K562 (cell line): ENCODE data around the gene BRD4. TPM values are rescaled to one million over a fixed set of nuclear protein-coding genes. Genes with fewer than 3 reads are reported as not detected.

ENCODE experiments used
- ATAC-seq: fragments of 200-7000 bp; cut with Tn5 transposase; 3 replicates; pipeline ENCODE4 v1.9.1; 2020; ENCODE audit warnings: moderate library complexity
- BruUV-seq: library from RNA; stranded (reverse); fragments of 400-500 nt; replicated peaks from 2 replicates; lab custom pipeline; 2021; lab: Mats Ljungman, UMichigan
- CTCF ChIA-PET: fragments of 300-600 bp; formaldehyde crosslinking; extraction: SDS; loops from one replicate; lab custom pipeline; 2021; ENCODE audit warnings: low intra/inter-chr PET ratio; lab: Yijun Ruan, JAX
- POLR2A ChIA-PET: fragments of 300-600, 350-650 bp; sonication (Branson Sonifier 250); formaldehyde crosslinking; extraction: SDS; loops from one replicate; lab custom pipeline; 2021; ENCODE audit warnings: antibody characterized with exemption, inconsistent platforms; lab: Yijun Ruan, JAX
- DNase-seq, 4 experiments: peaks; one replicate each; pipeline versions ENCODE4 v3.0.0 to v3.0.0-alpha.2; 2011 to 2018; ENCODE audit warnings: low spot score in 3 of 4, mixed read lengths in 3 of 4; ENCODE audit errors: extremely low read depth in 1 of 4
- FAIRE-seq: peaks from 2 replicates; lab custom pipeline; 2011; peaks lifted over from hg19 to GRCh38; lab: Jason Lieb, UNC
- H2AFZ ChIP-seq: 2 replicates; pipeline ENCODE4 v1.6.0; 2011; ENCODE audit warnings: low read depth, low read length, control low read depth, inconsistent platforms
- H3K27ac ChIP-seq: fragments of 200-600 bp; 3 replicates; pipeline ENCODE4 v1.8.0; 2011; ENCODE audit warnings: low read depth, mild to moderate bottlenecking, control low read depth, inconsistent platforms, low read length, moderate library complexity, mixed read lengths; ENCODE audit errors: extremely low read depth
- H3K27me3 ChIP-seq, 2 experiments: fragments of 300-600 bp in 1 of 2; 2 replicates in 1 of 2; 3 replicates in 1 of 2; pipeline versions ENCODE4 v1.6.0 to v1.8.0; 2011; ENCODE audit warnings: inconsistent platforms in 2 of 2, low read length in 2 of 2, mild to moderate bottlenecking in 1 of 2, mixed read lengths in 1 of 2, moderate library complexity in 1 of 2; ENCODE audit not compliant: control insufficient read depth in 2 of 2, insufficient read depth in 2 of 2
- H3K36me3 ChIP-seq: fragments of 300-600 bp; 3 replicates; pipeline ENCODE4 v1.8.0; 2011; ENCODE audit warnings: mild to moderate bottlenecking, low read length, inconsistent platforms; ENCODE audit not compliant: control insufficient read depth, insufficient read depth
- H3K4me1 ChIP-seq, 2 experiments: fragments of 200-600 bp in 1 of 2; replicated peaks in 1 of 2; 2 replicates in 1 of 2; 3 replicates in 1 of 2; pipeline versions ENCODE4 v1.5.1 to v1.8.0; 2011; ENCODE audit warnings: inconsistent platforms in 2 of 2, low read length in 2 of 2, mild to moderate bottlenecking in 1 of 2, mixed read lengths in 1 of 2, moderate library complexity in 1 of 2; ENCODE audit not compliant: control insufficient read depth in 2 of 2, insufficient read depth in 2 of 2
- H3K4me2 ChIP-seq: 2 replicates; pipeline ENCODE4 v1.6.1; 2011; ENCODE audit warnings: low read length, control low read depth, inconsistent platforms, mixed read lengths; ENCODE audit not compliant: insufficient read depth
- H3K4me3 ChIP-seq: fragments of 200-600 bp; sonication (generic), shearing (Covaris generic); 2 replicates; pipeline ENCODE4 v1.5.1; 2016; ENCODE audit warnings: control low read depth, inconsistent platforms
- H3K79me2 ChIP-seq: fragments of 200-600 bp; 3 replicates; pipeline ENCODE4 v1.8.0; 2011; ENCODE audit warnings: low read length, inconsistent platforms; ENCODE audit not compliant: control insufficient read depth, insufficient read depth
- H3K9ac ChIP-seq, 2 experiments: 2 replicates each; pipeline versions ENCODE4 v1.6.0 to v1.6.1; 2011; ENCODE audit warnings: low read depth in 2 of 2, low read length in 2 of 2, control low read depth in 1 of 2, inconsistent platforms in 1 of 2, mild to moderate bottlenecking in 1 of 2, mixed read lengths in 1 of 2; ENCODE audit not compliant: insufficient read depth in 1 of 2
- H3K9me1 ChIP-seq: one replicate; pipeline ENCODE4 v1.6.0; 2011; ENCODE audit warnings: inconsistent platforms, mild to moderate bottlenecking, low read length, moderate library complexity; ENCODE audit not compliant: control insufficient read depth, insufficient read depth
- H3K9me3 ChIP-seq: replicated peaks from 2 replicates; pipeline ENCODE4 v1.5.1; 2011; ENCODE audit warnings: low read depth, low read length, inconsistent platforms; ENCODE audit not compliant: control insufficient read depth, insufficient read depth
- H4K20me1 ChIP-seq: replicated peaks from 2 replicates; pipeline ENCODE4 v1.6.1; 2011; ENCODE audit warnings: low read length, inconsistent platforms, mixed read lengths; ENCODE audit not compliant: control insufficient read depth, insufficient read depth
- BHLHE40 ChIP-seq: IDR thresholded peaks from 2 replicates; pipeline ENCODE4 v1.6.1; 2011; ENCODE audit warnings: low read length, improper control_type of control experiment
- CBFB ChIP-seq: sonication (generic); formaldehyde crosslinking; IDR thresholded peaks from 2 replicates; pipeline ENCODE4 v1.4.0; 2020; ENCODE audit warnings: mild to moderate bottlenecking, missing genetic modification reagents
- E4F1 ChIP-seq: fragments of 250-450 bp; sonication (Bioruptor Pico); IDR thresholded peaks from 2 replicates; pipeline ENCODE4 v1.5.0; 2021; ENCODE audit warnings: mild to moderate bottlenecking, borderline replicate concordance
- ILK ChIP-seq: fragments of 450-650 bp; IDR thresholded peaks from 2 replicates; pipeline ENCODE4 v1.6.1; 2016; ENCODE audit warnings: missing genetic modification characterization, low read depth, mild to moderate bottlenecking, missing compliant biosample characterization, moderate library complexity, borderline replicate concordance
- IRF9 ChIP-seq: fragments of 450-650 bp; IDR thresholded peaks from 2 replicates; pipeline ENCODE4 v1.6.1; 2016; ENCODE audit warnings: missing biosample characterization, missing genetic modification characterization
- JUND ChIP-seq, 2 experiments: IDR thresholded peaks; 2 replicates in 1 of 2; 3 replicates in 1 of 2; pipeline ENCODE4 v1.6.1; 2011; ENCODE audit warnings: borderline replicate concordance in 2 of 2, low read depth in 2 of 2, low read length in 2 of 2, improper control_type of control experiment in 1 of 2, missing biosample characterization in 1 of 2, missing genetic modification characterization in 1 of 2, missing genetic modification reagents in 1 of 2
- MIER1 ChIP-seq: fragments of 450-650 bp; IDR thresholded peaks from 2 replicates; pipeline ENCODE4 v1.6.1; 2016; ENCODE audit warnings: antibody characterized with exemption, mild to moderate bottlenecking, low read depth
- MITF ChIP-seq: IDR thresholded peaks from 2 replicates; pipeline ENCODE4 v1.6.1; 2014; ENCODE audit warnings: antibody characterized with exemption
- NR3C1 ChIP-seq: sonication (generic); formaldehyde crosslinking; IDR thresholded peaks from 2 replicates; pipeline ENCODE4 v1.8.1; 2022; ENCODE audit warnings: missing genetic modification reagents
- PHF21A ChIP-seq: fragments of 450-650 bp; IDR thresholded peaks from 2 replicates; pipeline ENCODE4 v1.6.1; 2017; ENCODE audit warnings: low read depth, borderline replicate concordance
- SIX5 ChIP-seq, 2 experiments: IDR thresholded peaks; 2 replicates each; pipeline ENCODE4 v1.6.1; 2011; ENCODE audit warnings: low read length in 2 of 2, borderline replicate concordance in 1 of 2, low read depth in 1 of 2, mild to moderate bottlenecking in 1 of 2, moderate library complexity in 1 of 2; ENCODE audit not compliant: insufficient read depth in 1 of 2
- ZNF668 ChIP-seq: fragments of 250-450 bp; sonication (Bioruptor Pico); IDR thresholded peaks from 2 replicates; pipeline ENCODE4 v1.8.0; 2022; ENCODE audit warnings: mild to moderate bottlenecking, inconsistent platforms
- ZNF699 ChIP-seq: fragments of 250-450 bp; sonication (Bioruptor Pico); IDR thresholded peaks from 2 replicates; pipeline ENCODE4 v1.8.0; 2021; ENCODE audit warnings: mild to moderate bottlenecking, moderate library complexity; ENCODE audit not compliant: insufficient replicate concordance
- WGBS: fragments of 100-300 bp; shearing (Covaris generic); methylation state at CpG from one replicate; pipeline ENCODE4 v1.1.6; 2016; ENCODE audit warnings: low coverage, mixed read lengths; ENCODE audit not compliant: insufficient coverage; ENCODE audit errors: missing lambda C conversion rate; 5-methylcytosine and 5-hydroxymethylcytosine counted together
- in situ Hi-C: fragments of 300-500 bp; cut with MboI; formaldehyde crosslinking; loops from 4 replicates; pipeline ENCODE4 v1.15.0; 2018; ENCODE audit warnings: inconsistent platforms, mixed read lengths
- intact Hi-C: fragments of 100-400 bp; cut with micrococcal nuclease; formaldehyde crosslinking; loops from 2 replicates; pipeline ENCODE4 v1.14.2; 2022
- polyA plus RNA-seq, 8 experiments: library from polyadenylated mRNA; depleted of rRNA in 4 of 8; stranded (reverse) in 5 of 8; unstranded in 3 of 8; fragments of >200 nt; fragmentation: Nextera tagmentation in 2 of 8; fragmentation: Illumina TruSeq in 1 of 8; extraction: Ambion mirVana in 2 of 8; extraction: Trizol in 1 of 8; gene quantifications; 2 replicates each; pipeline versions ENCODE4 v1.2.1 to v1.2.3, GENCODE V29; 2011 to 2014; ENCODE audit warnings: inconsistent platforms in 1 of 8, missing spikeins in 1 of 8
- total RNA-seq, 7 experiments: library from RNA; depleted of rRNA in 6 of 7; stranded (reverse); fragments of >200 nt in 6 of 7; fragmentation: Illumina TruSeq in 2 of 7; extraction: Trizol in 2 of 7; gene quantifications; 2 replicates each; pipeline versions ENCODE4 v1.2.1 to v1.2.3, GENCODE V29; 2011 to 2021; ENCODE audit warnings: low replicate concordance in 1 of 7

BRD4 gene
- total and polyA plus RNA-seq, 9 of the 15 experiments (the other 6 are each of a cell fraction or from before 2014, with no cell fraction given): 1.8 to 105 (median 15.6) TPM

GRCh38 chr19:15269806-15270205 is 62.5 kb downstream of the BRD4 start:
- no peak for ATAC-seq
- Histone ChIP-seq H3K4me1 (no peaks in the 10 kb centered on the region; a peak in 1 of 5 replicates), H4K20me1 (peaks cover 63% of the 10 kb centered on the region), H3K9me1 (peaks cover 10% of the 10 kb centered on the region)
- no TSS peak for BruUV-seq
- in situ Hi-C loops: loop anchor here (5.0 kb wide), 1 partner anchor 282 kb away; no protein-coding TSS in a partner anchor
- intact Hi-C loops: no loop called here
- TF ChIP-seq NR3C1 (CRISPR knock-in tag): no peak
- TF ChIP-seq IRF9 (tag): no peak
- TF ChIP-seq ILK (tag): no peak
- TF ChIP-seq ZNF668: no peak
- no peak for TF ChIP-seq JUND (IDR thresholded peaks at IDR 0.05; ENCODE audit: borderline replicate concordance, low read depth, low read length)
- TF ChIP-seq JUND (tag; IDR thresholded peaks at IDR 0.05; ENCODE audit: borderline replicate concordance, low read depth, low read length): no peak
- no peak for TF ChIP-seq BHLHE40
- TF ChIP-seq E4F1 (CRISPR knock-in tag): no peak
- TF ChIP-seq SIX5 (IDR thresholded peaks at IDR 0.05; ENCODE audit: borderline replicate concordance in 1 of 2, insufficient read depth in 1 of 2, low read depth in 1 of 2, low read length in 2 of 2): no peak
- TF ChIP-seq CBFB (CRISPR knock-in tag): no peak
- TF ChIP-seq PHF21A: no peak
- TF ChIP-seq ZNF699: no peak
- no peak for TF ChIP-seq MITF
- TF ChIP-seq MIER1: no peak
- TF ChIP-seq, all 486 proteins: peak for 0
- Histone ChIP-seq H3K9me3 (no peaks in the 10 kb centered on the region), H3K4me3 (no peak overlapping the region), H3K27me3 (no peaks in the 10 kb centered on the region), H3K4me2 (no peak overlapping the region), H3K9ac (no peak overlapping the region), H3K27ac (no peak overlapping the region), H3K79me2 (peaks cover 73% of the 10 kb centered on the region), H3K36me3 (peaks cover 98% of the 10 kb centered on the region), H2AFZ (no peak overlapping the region)
- FAIRE-seq: no peak
- POLR2A ChIA-PET: interaction anchor here (0.7 to 1.3 kb wide), 2 partner anchors 11 to 611 kb away, joined by 3 to 6 read pairs; no protein-coding TSS in a partner anchor
- 92% methylated on average over 6 of the region's 6 CpGs for WGBS
- CTCF ChIA-PET: no interaction called here
- no peak for DNase-seq
